ENCODE results near the gene VPS9D1.

Gene VPS9D1

DNA sequence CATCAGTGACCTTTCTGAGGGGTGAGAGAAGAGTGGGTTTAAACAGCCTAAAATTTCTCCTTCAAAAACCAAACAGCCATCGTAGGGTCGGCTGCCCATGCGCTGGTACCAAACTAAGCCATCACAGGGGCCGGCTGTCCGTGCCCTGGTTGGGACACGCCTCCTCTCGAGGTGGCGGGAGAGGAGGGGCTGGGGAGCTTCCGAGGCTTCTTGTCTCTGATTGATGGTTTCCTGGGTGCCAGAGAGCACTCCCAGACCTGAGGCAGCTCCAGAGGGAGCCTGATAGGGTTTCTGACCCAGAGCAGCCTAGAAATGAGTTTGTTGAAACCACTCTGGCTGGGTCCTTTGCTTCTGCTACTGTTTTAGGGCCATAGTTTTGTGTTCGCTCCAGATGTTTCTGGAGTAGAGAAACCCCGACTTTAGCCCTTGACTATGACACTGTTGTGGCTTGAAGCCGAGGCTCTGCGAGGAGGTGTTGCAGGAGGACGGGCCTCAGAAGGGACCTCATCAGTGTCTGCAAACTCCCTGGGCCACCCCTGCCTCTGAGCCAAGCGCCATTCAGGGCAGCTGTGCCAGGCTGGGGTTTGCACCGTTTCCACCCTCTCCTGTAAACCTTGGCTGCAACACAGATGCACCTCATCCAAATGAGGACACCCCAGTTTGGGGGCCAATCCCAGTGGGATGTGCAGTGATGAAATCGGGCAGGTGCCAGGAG lies 6.9 kb upstream of the VPS9D1 start:
- H4K20me1 ChIP-seq (ENCODE audit: insufficient read depth, low read length) = peaks cover 61% of the 10 kb centered on the region

DNA sequence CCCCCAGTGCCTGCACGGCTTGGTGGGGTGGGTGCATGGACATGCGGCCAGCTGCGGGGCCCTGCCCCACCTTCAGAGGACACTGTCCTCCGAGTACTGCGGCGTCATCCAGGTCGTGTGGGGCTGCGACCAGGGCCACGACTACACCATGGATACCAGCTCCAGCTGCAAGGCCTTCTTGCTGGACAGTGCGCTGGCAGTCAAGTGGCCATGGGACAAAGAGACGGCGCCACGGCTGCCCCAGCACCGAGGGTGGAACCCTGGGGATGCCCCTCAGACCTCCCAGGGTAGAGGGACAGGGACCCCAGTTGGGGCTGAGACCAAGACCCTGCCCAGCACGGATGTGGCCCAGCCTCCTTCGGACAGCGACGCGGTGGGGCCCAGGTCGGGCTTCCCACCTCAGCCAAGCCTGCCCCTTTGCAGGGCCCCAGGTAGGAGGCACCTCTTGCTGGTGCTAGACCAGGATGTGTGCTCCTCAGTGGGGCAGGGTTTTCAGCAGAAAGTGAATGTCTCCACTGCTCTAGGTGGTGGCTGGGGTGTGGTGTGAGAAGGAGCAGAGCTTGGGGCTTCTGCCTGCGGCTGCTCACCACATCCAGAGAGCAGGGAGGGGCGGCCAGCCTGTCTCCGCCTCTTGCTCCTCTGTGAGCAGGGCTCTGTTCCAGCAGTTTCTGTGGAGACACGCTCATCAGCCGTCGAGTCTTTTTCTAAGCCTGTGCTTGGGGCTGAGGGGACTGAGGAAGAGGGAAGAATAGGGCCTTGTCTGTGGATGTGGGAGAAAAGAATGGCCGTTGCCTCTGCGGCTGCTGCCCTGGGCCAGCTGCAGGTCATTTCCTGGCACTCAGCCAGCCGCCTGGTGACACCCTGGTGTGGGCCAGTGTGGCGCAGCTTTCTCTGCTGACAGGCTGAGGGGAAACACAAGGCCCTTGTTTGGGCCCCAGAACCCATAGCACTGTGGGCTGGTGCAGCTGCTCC lies 2.9 kb upstream of the VPS9D1 start:
- DNase-seq = no peak
- no peaks in the 10 kb centered on the region for H3K27me3 ChIP-seq (ENCODE audit: insufficient read depth, low read length, poor library complexity)
- H3K4me1 ChIP-seq (ENCODE audit: insufficient read depth, low read length) = peaks cover 35% of the 10 kb centered on the region
- no peaks in the 10 kb centered on the region for H3K9me3 ChIP-seq (ENCODE audit: insufficient read depth, low read length, severe bottlenecking)
- peak overlapping the region; percentile 96 for H3K9ac ChIP-seq (ENCODE audit: low read depth, low read length)
- H3K4me3 ChIP-seq (ENCODE audit: low read depth in 1 of 2, low read length in 2 of 2) = peak overlapping the region in 1 of 2 experiments; percentile 70; a peak in 2 of 4 replicates
- no peak for TF ChIP-seq EZH2 (IDR thresholded peaks at IDR 0.05; ENCODE audit: borderline replicate concordance, low read depth, low read length, severe bottlenecking)
- TF ChIP-seq, protein P1, sequence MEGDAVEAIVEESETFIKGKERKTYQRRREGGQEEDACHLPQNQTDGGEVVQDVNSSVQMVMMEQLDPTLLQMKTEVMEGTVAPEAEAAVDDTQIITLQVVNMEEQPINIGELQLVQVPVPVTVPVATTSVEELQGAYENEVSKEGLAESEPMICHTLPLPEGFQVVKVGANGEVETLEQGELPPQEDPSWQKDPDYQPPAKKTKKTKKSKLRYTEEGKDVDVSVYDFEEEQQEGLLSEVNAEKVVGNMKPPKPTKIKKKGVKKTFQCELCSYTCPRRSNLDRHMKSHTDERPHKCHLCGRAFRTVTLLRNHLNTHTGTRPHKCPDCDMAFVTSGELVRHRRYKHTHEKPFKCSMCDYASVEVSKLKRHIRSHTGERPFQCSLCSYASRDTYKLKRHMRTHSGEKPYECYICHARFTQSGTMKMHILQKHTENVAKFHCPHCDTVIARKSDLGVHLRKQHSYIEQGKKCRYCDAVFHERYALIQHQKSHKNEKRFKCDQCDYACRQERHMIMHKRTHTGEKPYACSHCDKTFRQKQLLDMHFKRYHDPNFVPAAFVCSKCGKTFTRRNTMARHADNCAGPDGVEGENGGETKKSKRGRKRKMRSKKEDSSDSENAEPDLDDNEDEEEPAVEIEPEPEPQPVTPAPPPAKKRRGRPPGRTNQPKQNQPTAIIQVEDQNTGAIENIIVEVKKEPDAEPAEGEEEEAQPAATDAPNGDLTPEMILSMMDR (IDR thresholded peaks at IDR 0.05; ENCODE audit: borderline replicate concordance, extremely low read depth, low read length, poor library complexity, severe bottlenecking) = no peak
- no peak overlapping the region; the same call in 1 of the 2 replicates for H3K27ac ChIP-seq (ENCODE audit: low read length)
- peaks cover 41% of the 10 kb centered on the region for H4K20me1 ChIP-seq (ENCODE audit: insufficient read depth, low read length)
- no peak overlapping the region for H2AFZ ChIP-seq (ENCODE audit: low read depth, low read length)
- H3K36me3 ChIP-seq (ENCODE audit: insufficient read depth, low read length) = peaks cover 57% of the 10 kb centered on the region
- H3K4me2 ChIP-seq (ENCODE audit: insufficient read depth, low read length) = peak overlapping the region; percentile 97
- ATAC-seq (ENCODE audit: insufficient read depth, low read depth) = no peak
- H3K79me2 ChIP-seq (ENCODE audit: insufficient read depth, low read length) = peaks cover 49% of the 10 kb centered on the region

More for the DNA sequence above, 6.9 kb upstream of the VPS9D1 start:
- no peak overlapping the region for H3K27ac ChIP-seq (ENCODE audit: low read length)
- H3K4me3 ChIP-seq (ENCODE audit: low read depth in 1 of 2, low read length in 2 of 2) = no peak overlapping the region
- H3K79me2 ChIP-seq (ENCODE audit: insufficient read depth, low read length) = peaks cover 48% of the 10 kb centered on the region
- no peak overlapping the region for H2AFZ ChIP-seq (ENCODE audit: low read depth, low read length)
- no peaks in the 10 kb centered on the region for H3K9me3 ChIP-seq (ENCODE audit: insufficient read depth, low read length, severe bottlenecking)
- peaks cover 21% of the 10 kb centered on the region for H3K4me1 ChIP-seq (ENCODE audit: insufficient read depth, low read length)
- TF ChIP-seq EZH2 (IDR thresholded peaks at IDR 0.05; ENCODE audit: borderline replicate concordance, low read depth, low read length, severe bottlenecking) = no peak
- TF ChIP-seq, protein P1 (IDR thresholded peaks at IDR 0.05; ENCODE audit: borderline replicate concordance, extremely low read depth, low read length, poor library complexity, severe bottlenecking) = no peak
- no peak overlapping the region for H3K4me2 ChIP-seq (ENCODE audit: insufficient read depth, low read length)
- ATAC-seq (ENCODE audit: insufficient read depth, low read depth) (no peak), DNase-seq (no peak)
- H3K9ac ChIP-seq (ENCODE audit: low read depth, low read length) = no peak overlapping the region
- peaks cover 88% of the 10 kb centered on the region for H3K36me3 ChIP-seq (ENCODE audit: insufficient read depth, low read length)
- no peaks in the 10 kb centered on the region for H3K27me3 ChIP-seq (ENCODE audit: insufficient read depth, low read length, poor library complexity)

DNA sequence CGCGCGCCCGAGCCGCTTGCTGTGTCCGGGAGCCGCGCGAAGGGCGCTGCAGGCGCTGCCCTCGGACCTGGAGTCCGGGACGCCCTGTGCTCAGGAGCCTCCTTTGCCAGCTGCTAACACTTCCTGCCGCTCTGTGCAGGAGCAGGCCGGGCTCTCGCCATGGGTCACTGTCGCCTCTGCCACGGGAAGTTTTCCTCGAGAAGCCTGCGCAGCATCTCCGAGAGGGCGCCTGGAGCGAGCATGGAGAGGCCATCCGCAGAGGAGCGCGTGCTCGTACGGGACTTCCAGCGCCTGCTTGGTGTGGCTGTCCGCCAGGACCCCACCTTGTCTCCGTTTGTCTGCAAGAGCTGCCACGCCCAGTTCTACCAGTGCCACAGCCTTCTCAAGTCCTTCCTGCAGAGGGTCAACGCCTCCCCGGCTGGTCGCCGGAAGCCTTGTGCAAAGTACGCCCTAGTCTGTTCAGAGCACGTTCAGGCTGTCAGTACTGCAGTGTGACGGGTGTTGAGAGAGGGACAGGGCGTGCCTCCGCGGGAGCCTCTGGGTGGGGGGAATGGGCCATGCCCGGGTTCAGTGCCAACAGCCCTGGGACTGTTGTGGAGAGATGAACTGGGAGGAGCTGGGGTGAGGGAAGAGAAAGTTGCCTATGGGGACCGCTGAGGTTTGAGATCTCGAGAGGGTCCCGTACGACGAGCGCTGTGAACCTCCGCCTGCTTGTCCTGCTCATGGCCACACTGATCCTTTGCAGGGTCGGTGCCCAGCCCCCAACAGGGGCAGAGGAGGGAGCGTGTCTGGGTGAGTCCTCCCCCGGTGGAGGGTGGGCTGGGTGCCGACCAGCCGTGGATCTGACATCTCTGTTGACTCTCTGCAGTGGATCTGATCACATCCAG lies 1.9 kb upstream of the VPS9D1 start:
- H4K20me1 ChIP-seq (ENCODE audit: insufficient read depth, low read length) = peaks cover 37% of the 10 kb centered on the region
- peak; percentile 59 for DNase-seq

More for the DNA sequence above, 1.9 kb upstream of the VPS9D1 start:
- peak; percentile 31 for ATAC-seq (ENCODE audit: insufficient read depth, low read depth)
- Histone ChIP-seq H3K79me2 (ENCODE audit: insufficient read depth, low read length) (peaks cover 47% of the 10 kb centered on the region), H3K4me2 (ENCODE audit: insufficient read depth, low read length) (peak overlapping the region; percentile 97), H3K4me1 (ENCODE audit: insufficient read depth, low read length) (peaks cover 35% of the 10 kb centered on the region), H3K4me3 (ENCODE audit: low read depth in 1 of 2, low read length in 2 of 2) (peak overlapping the region; percentile 60 to 70; a peak in 3 of 4 replicates), H3K27me3 (ENCODE audit: insufficient read depth, low read length, poor library complexity) (no peaks in the 10 kb centered on the region), H3K36me3 (ENCODE audit: insufficient read depth, low read length) (peaks cover 52% of the 10 kb centered on the region), H2AFZ (ENCODE audit: low read depth, low read length) (peak overlapping the region; percentile 58; the same call in 1 of the 2 replicates), H3K9me3 (ENCODE audit: insufficient read depth, low read length, severe bottlenecking) (no peaks in the 10 kb centered on the region), H3K27ac (ENCODE audit: low read length) (peak overlapping the region; percentile 87), H3K9ac (ENCODE audit: low read depth, low read length) (peak overlapping the region; percentile 96)
- TF ChIP-seq, protein P1 (IDR thresholded peaks at IDR 0.05; ENCODE audit: borderline replicate concordance, extremely low read depth, low read length, poor library complexity, severe bottlenecking) = no peak
- no peak for TF ChIP-seq EZH2 (IDR thresholded peaks at IDR 0.05; ENCODE audit: borderline replicate concordance, low read depth, low read length, severe bottlenecking)
